Mesothelial cell of epicardium (in vitro differentiated cells): ENCODE data around the gene TBXAS1. TPM values are rescaled to one million over a fixed set of nuclear protein-coding genes. Genes with fewer than 3 reads are reported as not detected.

ENCODE experiments used
- DNase-seq, 2 experiments: peaks; one replicate each; pipeline ENCODE4 v3.0.0; 2021; ENCODE audit warnings: low spot score in 2 of 2; ENCODE audit not compliant: unreplicated experiment in 2 of 2
- H3K27ac Mint-ChIP-seq: 2 replicates; pipeline ENCODE4 v1.8.0; 2021; ENCODE audit warnings: mixed read lengths
- H3K27me3 Mint-ChIP-seq: 2 replicates; pipeline ENCODE4 v1.8.0; 2021; ENCODE audit warnings: low read depth, mixed read lengths
- H3K36me3 Mint-ChIP-seq: 2 replicates; pipeline ENCODE4 v1.8.0; 2021; ENCODE audit warnings: mixed read lengths
- H3K4me1 Mint-ChIP-seq: 2 replicates; pipeline ENCODE4 v1.8.0; 2021; ENCODE audit warnings: mixed read lengths
- H3K4me3 Mint-ChIP-seq: 2 replicates; pipeline ENCODE4 v1.8.0; 2021; ENCODE audit warnings: mild to moderate bottlenecking, moderate library complexity, mixed read lengths
- H3K9me3 Mint-ChIP-seq: 2 replicates; pipeline ENCODE4 v1.8.0; 2021; ENCODE audit warnings: mixed read lengths
- total RNA-seq: library from RNA; stranded (reverse); gene quantifications from 3 replicates; pipeline ENCODE4 v1.2.1, GENCODE V29; 2021
- TF ChIP-seq, protein P1 (sequence below): fragments of 200-600 bp; sonication (generic); IDR thresholded peaks from one replicate; pipeline ENCODE4 v1.5.0; 2021; ENCODE audit warnings: antibody characterized with exemption; ENCODE audit not compliant: unreplicated experiment

The TBXAS1 gene
- total RNA-seq, 1 donor from 2014 or later = 3.1 TPM

DNA sequence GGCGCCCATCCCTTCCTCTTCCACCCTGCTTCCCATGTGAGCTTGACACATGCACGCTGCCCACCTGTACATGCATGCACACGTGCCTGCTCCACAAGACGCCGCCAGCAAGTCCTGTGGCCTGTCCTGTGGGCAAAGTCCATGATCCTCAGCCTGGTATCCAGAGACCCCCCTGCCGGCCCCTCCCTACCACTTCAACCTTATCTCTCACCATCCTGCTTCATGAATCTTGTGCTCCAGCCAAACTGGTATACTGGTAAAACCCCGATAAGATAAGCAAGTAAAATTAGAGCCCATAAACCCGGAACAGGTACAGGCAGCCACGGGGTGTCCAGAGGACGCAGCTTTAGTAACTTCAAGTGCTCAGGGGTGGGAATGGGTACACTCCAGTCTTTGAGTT lies 11.8 kb upstream of the TBXAS1 start:
- Mint-ChIP-seq H3K9me3 (peaks cover 3% of the 10 kb centered on the region), H3K27me3 (peaks cover 22% of the 10 kb centered on the region), H3K4me1 (no peaks in the 10 kb centered on the region), H3K36me3 (no peaks in the 10 kb centered on the region), H3K27ac (no peak overlapping the region), H3K4me3 (no peak overlapping the region)
- TF ChIP-seq, protein P1, sequence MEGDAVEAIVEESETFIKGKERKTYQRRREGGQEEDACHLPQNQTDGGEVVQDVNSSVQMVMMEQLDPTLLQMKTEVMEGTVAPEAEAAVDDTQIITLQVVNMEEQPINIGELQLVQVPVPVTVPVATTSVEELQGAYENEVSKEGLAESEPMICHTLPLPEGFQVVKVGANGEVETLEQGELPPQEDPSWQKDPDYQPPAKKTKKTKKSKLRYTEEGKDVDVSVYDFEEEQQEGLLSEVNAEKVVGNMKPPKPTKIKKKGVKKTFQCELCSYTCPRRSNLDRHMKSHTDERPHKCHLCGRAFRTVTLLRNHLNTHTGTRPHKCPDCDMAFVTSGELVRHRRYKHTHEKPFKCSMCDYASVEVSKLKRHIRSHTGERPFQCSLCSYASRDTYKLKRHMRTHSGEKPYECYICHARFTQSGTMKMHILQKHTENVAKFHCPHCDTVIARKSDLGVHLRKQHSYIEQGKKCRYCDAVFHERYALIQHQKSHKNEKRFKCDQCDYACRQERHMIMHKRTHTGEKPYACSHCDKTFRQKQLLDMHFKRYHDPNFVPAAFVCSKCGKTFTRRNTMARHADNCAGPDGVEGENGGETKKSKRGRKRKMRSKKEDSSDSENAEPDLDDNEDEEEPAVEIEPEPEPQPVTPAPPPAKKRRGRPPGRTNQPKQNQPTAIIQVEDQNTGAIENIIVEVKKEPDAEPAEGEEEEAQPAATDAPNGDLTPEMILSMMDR = no peak
- no peak for DNase-seq

DNA sequence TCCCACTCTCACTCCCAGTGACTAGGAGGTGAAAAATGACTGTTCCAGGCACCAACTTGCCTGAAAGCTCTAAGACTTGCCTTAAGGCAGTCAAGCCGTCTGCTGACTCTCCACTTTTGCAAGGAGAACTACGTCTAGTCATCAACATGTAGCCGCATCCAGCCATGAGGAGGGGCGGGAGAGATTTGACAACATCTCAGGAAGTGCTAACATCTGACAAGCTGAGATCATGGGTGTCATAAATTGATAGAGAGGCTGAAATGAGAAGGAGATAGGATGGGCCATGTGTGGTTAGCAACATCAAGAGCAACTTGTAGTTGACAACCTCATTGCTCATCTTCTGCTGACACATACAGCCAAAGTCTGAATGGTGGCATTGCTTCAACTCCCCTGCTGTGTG lies 9.0 kb upstream of the TBXAS1 start:
- no peaks in the 10 kb centered on the region for H3K4me1 Mint-ChIP-seq
- no peak overlapping the region for H3K27ac Mint-ChIP-seq
- DNase-seq = no peak
- H3K36me3 Mint-ChIP-seq = no peaks in the 10 kb centered on the region
- TF ChIP-seq, protein P1 = no peak
- H3K4me3 Mint-ChIP-seq = no peak overlapping the region
- peaks cover 19% of the 10 kb centered on the region for H3K27me3 Mint-ChIP-seq
- peaks cover 3% of the 10 kb centered on the region for H3K9me3 Mint-ChIP-seq

DNA sequence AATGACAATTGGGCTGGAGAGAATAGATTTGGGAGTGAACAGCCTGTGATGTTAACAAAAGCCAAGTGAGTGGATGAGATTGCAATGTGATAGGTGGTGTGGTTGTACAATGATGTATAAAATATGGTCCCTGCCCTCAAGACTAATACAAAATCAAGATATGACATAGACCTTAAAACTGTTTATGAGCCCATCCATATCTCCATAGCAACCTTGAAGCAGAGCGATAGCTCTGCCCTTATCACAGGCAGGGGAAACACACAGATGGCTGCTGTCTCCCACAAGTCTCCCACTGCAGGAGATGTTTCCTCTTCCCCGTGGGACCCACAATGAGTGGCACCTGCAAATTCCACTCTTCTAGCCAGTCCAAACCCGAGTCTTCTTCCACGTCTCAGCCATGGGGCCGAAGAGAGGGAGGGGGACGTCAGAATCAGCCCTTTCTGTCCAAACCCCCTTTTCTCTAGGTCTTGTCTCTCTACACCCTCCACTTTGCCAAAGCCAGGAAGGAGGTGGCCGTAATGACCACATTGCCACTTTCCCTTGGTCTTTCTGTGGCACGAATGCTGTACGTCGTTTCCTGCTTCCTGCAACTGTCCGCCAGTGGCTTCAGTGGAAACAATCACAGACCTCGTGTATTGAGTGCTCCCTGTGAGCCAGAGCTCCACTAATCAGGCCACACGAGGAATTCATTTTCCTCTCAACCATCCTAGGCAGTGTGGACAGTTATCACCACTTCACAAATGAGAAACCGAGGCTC lies 7.5 kb upstream of the TBXAS1 start:
- peaks cover 23% of the 10 kb centered on the region for H3K27me3 Mint-ChIP-seq
- H3K4me1 Mint-ChIP-seq = no peaks in the 10 kb centered on the region
- no peak overlapping the region for H3K4me3 Mint-ChIP-seq
- H3K27ac Mint-ChIP-seq = no peak overlapping the region
- no peaks in the 10 kb centered on the region for H3K36me3 Mint-ChIP-seq
- TF ChIP-seq, protein P1 = no peak
- no peaks in the 10 kb centered on the region for H3K9me3 Mint-ChIP-seq
- no peak for DNase-seq

DNA sequence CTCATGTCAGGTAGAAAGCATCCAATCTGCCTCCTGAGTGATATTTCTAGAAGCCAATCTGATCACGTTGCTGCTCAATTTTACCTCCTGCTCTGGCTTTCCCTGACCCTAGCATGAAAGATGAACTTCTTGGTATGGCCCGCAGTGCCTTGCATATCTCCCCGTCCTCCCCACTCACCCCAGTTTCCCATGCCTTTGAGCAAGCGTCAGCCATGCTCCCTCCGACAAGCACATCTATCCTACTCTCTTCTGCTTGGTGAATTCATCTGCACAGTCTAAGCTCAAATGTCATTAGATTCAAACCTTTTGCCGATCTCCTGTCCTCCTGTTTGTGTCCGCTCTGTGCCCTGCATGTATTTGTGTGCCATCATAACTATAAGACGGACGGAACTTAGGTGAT lies 6.2 kb upstream of the TBXAS1 start:
- H3K4me3 Mint-ChIP-seq = no peak overlapping the region
- H3K36me3 Mint-ChIP-seq = no peaks in the 10 kb centered on the region
- peaks cover 28% of the 10 kb centered on the region for H3K27me3 Mint-ChIP-seq
- no peaks in the 10 kb centered on the region for H3K4me1 Mint-ChIP-seq
- H3K27ac Mint-ChIP-seq = no peak overlapping the region
- H3K9me3 Mint-ChIP-seq = peaks cover 5% of the 10 kb centered on the region
- TF ChIP-seq, protein P1 = no peak
- no peak for DNase-seq

DNA sequence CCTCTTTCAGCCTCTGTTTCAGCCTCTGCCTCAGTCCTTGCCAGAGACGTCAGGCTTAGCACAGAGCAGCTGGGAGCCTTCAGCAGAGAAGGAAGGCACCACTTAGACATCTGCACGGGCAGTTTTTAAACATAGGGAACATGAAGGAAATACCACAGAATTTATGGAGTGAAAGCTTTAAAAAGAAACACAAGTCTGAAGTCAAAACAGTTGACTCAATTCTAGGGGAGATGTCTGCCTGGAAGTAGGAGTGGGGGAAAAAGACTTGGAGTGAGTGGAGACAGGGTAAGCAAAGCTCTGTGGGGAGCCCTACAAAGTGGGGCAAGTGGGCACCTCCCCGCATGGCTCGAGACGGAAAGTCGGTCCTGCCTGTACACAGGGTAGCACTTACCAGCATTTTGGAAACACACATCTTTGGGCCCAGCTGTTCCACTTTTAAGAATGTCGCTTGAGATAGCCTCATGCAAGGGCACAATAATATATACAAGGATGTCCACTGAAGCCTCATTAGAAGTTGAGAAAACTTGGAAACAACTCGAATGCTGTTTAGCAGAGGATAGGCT lies 5.0 kb upstream of the TBXAS1 start:
- no peak for DNase-seq
- H3K27me3 Mint-ChIP-seq = peaks cover 34% of the 10 kb centered on the region
- TF ChIP-seq, protein P1 = no peak
- H3K36me3 Mint-ChIP-seq = no peaks in the 10 kb centered on the region
- H3K27ac Mint-ChIP-seq = no peak overlapping the region
- H3K4me1 Mint-ChIP-seq = no peaks in the 10 kb centered on the region
- no peak overlapping the region for H3K4me3 Mint-ChIP-seq
- H3K9me3 Mint-ChIP-seq = peaks cover 8% of the 10 kb centered on the region
